K562 treated with DMSO at 1 percent for 48 hours (cell line): ENCODE results near the gene C19orf67. TPM values are rescaled to one million over a fixed set of nuclear protein-coding genes. Genes with fewer than 3 reads are reported as not detected.

Experiments used
- total RNA-seq: library from RNA; unstranded; fragments of 300-600 nt; gene quantifications from 2 replicates; pipeline ENCODE4 v1.2.3, GENCODE V29; 2022; ENCODE audit warnings: low replicate concordance; ENCODE audit errors: extremely low read depth

The C19orf67 gene
- not detected in 2 replicates for total RNA-seq

GRCh38 chr19:14085309-14085995, at the start of gene C19orf67:
TSS of gene C19orf67 (minus strand) at chr19:14085783. CDS start at chr19:14085627, 156 bp downstream.

GRCh38 chr19:14117668-14118164, 32.1 kb upstream of the C19orf67 start, which contains the start of gene PRKACA:
TSS of gene PRKACA (minus strand) at chr19:14117762. CDS start at chr19:14117547, 215 bp downstream.

GRCh38 chr19:14090509-14091080, 5.0 kb upstream of the C19orf67 start, which contains the start of gene SAMD1:
TSS of gene SAMD1 (minus strand) at chr19:14090751.

GRCh38 chr19:14072535-14073260, 12.9 kb downstream of the C19orf67 start, which contains the start of gene MISP3:
TSS of gene MISP3 (plus strand) at chr19:14072786. CDS start at chr19:14073310, 524 bp downstream.

GRCh38 chr19:14061751-14062557, 23.6 kb downstream of the C19orf67 start, which contains the start of gene PALM3:
TSS of gene PALM3 (minus strand) at chr19:14062076. CDS start at chr19:14061980, 96 bp downstream.

GRCh38 chr19:14031719-14032480, 53.7 kb downstream of the C19orf67 start, which contains the start of gene IL27RA:
TSS of gene IL27RA (plus strand) at chr19:14031762. CDS start at chr19:14031873, 111 bp downstream.

Other genes with a start within 250 kb of the C19orf67 start
- not detected in 2 replicates for gene NANOS3, start 208.6 kb downstream of the C19orf67 start, total RNA-seq
- gene BRME1, start 179.7 kb downstream of the C19orf67 start, total RNA-seq: not detected in 2 replicates
- not detected in 2 replicates for gene CC2D1A, start 179.6 kb downstream of the C19orf67 start, total RNA-seq
- gene PODNL1, start 147.4 kb downstream of the C19orf67 start, total RNA-seq: not detected in 2 replicates
- gene DCAF15, start 133.3 kb downstream of the C19orf67 start, total RNA-seq: not detected in 2 replicates
- gene RFX1, start 79.5 kb downstream of the C19orf67 start, total RNA-seq: not detected in 2 replicates
- not detected in 2 replicates for gene RLN3, start 57.6 kb downstream of the C19orf67 start, total RNA-seq
- not detected in 2 replicates for gene IL27RA, start 54.0 kb downstream of the C19orf67 start, total RNA-seq
- not detected in 2 replicates for gene PALM3, start 23.7 kb downstream of the C19orf67 start, total RNA-seq
- gene MISP3, start 13.0 kb downstream of the C19orf67 start, total RNA-seq: not detected in 2 replicates
- not detected in 2 replicates for gene SAMD1, start 5.0 kb upstream of the C19orf67 start, total RNA-seq
- gene PRKACA, start 32.0 kb upstream of the C19orf67 start, total RNA-seq: not detected in 2 replicates
- gene ASF1B, start 50.8 kb upstream of the C19orf67 start, total RNA-seq: not detected in 2 replicates
- gene ADGRL1, start 120.4 kb upstream of the C19orf67 start, total RNA-seq: not detected in 2 replicates